ENCODE results near the gene GLMP. TPM values are rescaled to one million over a fixed set of nuclear protein-coding genes. Genes with fewer than 3 reads are reported as not detected.

Gene GLMP
- total and polyA plus RNA-seq, 2 donors (not counting 1 experiment from before 2014, with no cell fraction given): 10.2 to 21.2 TPM

DNA sequence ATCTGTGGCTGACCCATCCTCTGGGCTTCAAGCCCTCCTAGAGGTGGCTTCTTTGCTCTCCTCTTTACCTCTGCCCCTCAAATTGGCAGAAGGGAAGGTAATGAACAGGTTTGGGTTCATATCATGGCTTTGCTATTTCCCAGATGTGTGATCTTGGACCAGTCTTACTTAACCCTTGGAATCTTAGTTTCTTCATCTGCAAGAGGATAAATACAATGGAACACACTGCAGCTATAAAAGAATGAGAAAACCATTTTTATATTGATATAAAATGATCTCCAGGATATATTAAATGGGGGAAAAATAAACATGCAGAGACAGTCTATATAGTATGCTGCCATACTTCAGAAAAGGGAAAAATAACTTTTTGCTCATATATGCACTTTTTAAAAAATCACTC is 5.6 kb downstream of the GLMP start:
- H2AFZ ChIP-seq (ENCODE audit: insufficient read depth, low read depth, low read length, poor library complexity, severe bottlenecking): no peak overlapping the region
- Mint-ChIP-seq H3K4me1 (peaks cover 11% of the 10 kb centered on the region), H3K4me3 (no peak overlapping the region), H3K9me3 (ENCODE audit: insufficient read depth) (no peaks in the 10 kb centered on the region), H3K27me3 (no peaks in the 10 kb centered on the region), H3K27ac (no peak overlapping the region)
- H3K36me3 ChIP-seq (replicated peaks in 1 of 2; ENCODE audit: control extremely low read depth in 1 of 2, control insufficient read depth in 1 of 2, extremely low read depth in 1 of 2, insufficient read depth in 2 of 2, low read length in 1 of 2): peaks cover 0 to 10% of the 10 kb centered on the region in 2 experiments
- no peak overlapping the region for H3K27ac ChIP-seq (ENCODE audit: low read length in 2 of 2)
- peaks cover 3% of the 10 kb centered on the region for H3K79me2 ChIP-seq (ENCODE audit: control insufficient read depth, insufficient read depth, low read length)
- no peak overlapping the region for H3K4me3 ChIP-seq (ENCODE audit: control extremely low read depth in 1 of 5, extremely low read depth in 1 of 5, insufficient read depth in 1 of 5, low read depth in 2 of 5, low read length in 4 of 5)
- CTCF ChIA-PET: no interaction called here
- H4K20me1 ChIP-seq (ENCODE audit: control insufficient read depth, insufficient read depth, low read length, poor library complexity, severe bottlenecking): no peaks in the 10 kb centered on the region
- intact Hi-C loops (cut with micrococcal nuclease): loop anchor here (5.0 kb wide), 1 partner anchor 292 kb away; no protein-coding TSS in a partner anchor
- POLR2A ChIA-PET: no interaction called here
- ATAC-seq (ENCODE audit: low read depth): no peak
- no peaks in the 10 kb centered on the region for H3K27me3 ChIP-seq (replicated peaks in 1 of 4; ENCODE audit: control extremely low read depth in 1 of 4, control insufficient read depth in 3 of 4, insufficient read depth in 4 of 4, low read length in 3 of 4)
- H3K9ac ChIP-seq (ENCODE audit: low read length): no peak overlapping the region
- peaks cover 4 to 11% of the 10 kb centered on the region in 2 donors for H3K4me1 ChIP-seq (ENCODE audit: control insufficient read depth in 2 of 2, insufficient read depth in 2 of 2, low read length in 2 of 2)
- no peak for DNase-seq
- no peak overlapping the region for H3K4me2 ChIP-seq (replicated peaks; ENCODE audit: low read depth, low read length, poor library complexity, severe bottlenecking)
- H3K9me3 ChIP-seq (ENCODE audit: control extremely low read depth in 1 of 3, control insufficient read depth in 2 of 3, insufficient read depth in 1 of 3, low read length in 2 of 3): no peaks in the 10 kb centered on the region
- no peak for TF ChIP-seq EZH2 (IDR thresholded peaks at IDR 0.05; ENCODE audit: borderline replicate concordance, insufficient read depth, low read depth, low read length, poor library complexity, severe bottlenecking)
- TF ChIP-seq, protein P1, sequence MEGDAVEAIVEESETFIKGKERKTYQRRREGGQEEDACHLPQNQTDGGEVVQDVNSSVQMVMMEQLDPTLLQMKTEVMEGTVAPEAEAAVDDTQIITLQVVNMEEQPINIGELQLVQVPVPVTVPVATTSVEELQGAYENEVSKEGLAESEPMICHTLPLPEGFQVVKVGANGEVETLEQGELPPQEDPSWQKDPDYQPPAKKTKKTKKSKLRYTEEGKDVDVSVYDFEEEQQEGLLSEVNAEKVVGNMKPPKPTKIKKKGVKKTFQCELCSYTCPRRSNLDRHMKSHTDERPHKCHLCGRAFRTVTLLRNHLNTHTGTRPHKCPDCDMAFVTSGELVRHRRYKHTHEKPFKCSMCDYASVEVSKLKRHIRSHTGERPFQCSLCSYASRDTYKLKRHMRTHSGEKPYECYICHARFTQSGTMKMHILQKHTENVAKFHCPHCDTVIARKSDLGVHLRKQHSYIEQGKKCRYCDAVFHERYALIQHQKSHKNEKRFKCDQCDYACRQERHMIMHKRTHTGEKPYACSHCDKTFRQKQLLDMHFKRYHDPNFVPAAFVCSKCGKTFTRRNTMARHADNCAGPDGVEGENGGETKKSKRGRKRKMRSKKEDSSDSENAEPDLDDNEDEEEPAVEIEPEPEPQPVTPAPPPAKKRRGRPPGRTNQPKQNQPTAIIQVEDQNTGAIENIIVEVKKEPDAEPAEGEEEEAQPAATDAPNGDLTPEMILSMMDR (IDR thresholded peaks at IDR 0.05): no peak

DNA sequence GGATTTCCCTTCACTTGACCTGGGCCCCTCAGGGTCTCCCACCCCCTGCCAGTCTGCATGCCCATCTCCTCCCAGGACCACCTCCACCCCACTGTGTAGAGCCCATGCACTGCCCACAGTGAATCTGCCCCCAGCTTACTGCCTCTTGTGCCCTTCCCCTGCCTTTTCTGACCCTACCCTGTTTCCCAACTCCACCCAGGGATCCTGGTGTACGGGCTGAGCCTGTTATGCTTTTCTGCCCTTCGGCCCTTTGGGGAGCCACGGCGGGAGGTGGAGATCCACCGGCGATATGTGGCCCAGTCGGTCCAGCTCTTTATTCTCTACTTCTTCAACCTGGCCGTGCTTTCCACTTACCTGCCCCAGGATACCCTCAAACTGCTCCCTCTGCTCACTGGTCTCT is 9.4 kb downstream of the GLMP start:
- DNase-seq: no peak
- Histone ChIP-seq H3K27me3 (replicated peaks in 1 of 4; ENCODE audit: control extremely low read depth in 1 of 4, control insufficient read depth in 3 of 4, insufficient read depth in 4 of 4, low read length in 3 of 4) (no peaks in the 10 kb centered on the region), H3K36me3 (replicated peaks in 1 of 2; ENCODE audit: control extremely low read depth in 1 of 2, control insufficient read depth in 1 of 2, extremely low read depth in 1 of 2, insufficient read depth in 2 of 2, low read length in 1 of 2) (peaks cover 0 to 10% of the 10 kb centered on the region in 2 experiments), H3K9me3 (ENCODE audit: control extremely low read depth in 1 of 3, control insufficient read depth in 2 of 3, insufficient read depth in 1 of 3, low read length in 2 of 3) (no peaks in the 10 kb centered on the region), H4K20me1 (ENCODE audit: control insufficient read depth, insufficient read depth, low read length, poor library complexity, severe bottlenecking) (peaks cover 5% of the 10 kb centered on the region), H3K79me2 (ENCODE audit: control insufficient read depth, insufficient read depth, low read length) (peaks cover 34% of the 10 kb centered on the region), H3K4me1 (ENCODE audit: control insufficient read depth in 2 of 2, insufficient read depth in 2 of 2, low read length in 2 of 2) (peaks cover 19 to 27% of the 10 kb centered on the region in 2 donors), H3K9ac (ENCODE audit: low read length) (no peak overlapping the region), H3K27ac (ENCODE audit: low read length in 2 of 2) (no peak overlapping the region), H3K4me2 (replicated peaks; ENCODE audit: low read depth, low read length, poor library complexity, severe bottlenecking) (no peak overlapping the region), H2AFZ (ENCODE audit: insufficient read depth, low read depth, low read length, poor library complexity, severe bottlenecking) (no peak overlapping the region), H3K4me3 (ENCODE audit: control extremely low read depth in 1 of 5, extremely low read depth in 1 of 5, insufficient read depth in 1 of 5, low read depth in 2 of 5, low read length in 4 of 5) (no peak overlapping the region)
- H3K4me1 Mint-ChIP-seq: peaks cover 29% of the 10 kb centered on the region
- POLR2A ChIA-PET: interaction anchor here (0.5 kb wide), 1 partner anchor 1005 kb away, joined by 5 read pairs; no protein-coding TSS in a partner anchor
- no peak overlapping the region for H3K27ac Mint-ChIP-seq
- 100% methylated on average over 2 of the region's 8 CpGs for WGBS (ENCODE audit: insufficient coverage)
- CTCF ChIA-PET: interaction anchor here (0.6 kb wide), 1 partner anchor 694 kb away, joined by 3 read pairs; no protein-coding TSS in a partner anchor
- intact Hi-C loops (cut with micrococcal nuclease): no loop called here
- H3K9me3 Mint-ChIP-seq (ENCODE audit: insufficient read depth): no peaks in the 10 kb centered on the region
- no peak for TF ChIP-seq EZH2 (IDR thresholded peaks at IDR 0.05; ENCODE audit: borderline replicate concordance, insufficient read depth, low read depth, low read length, poor library complexity, severe bottlenecking)
- TF ChIP-seq, protein P1 (IDR thresholded peaks at IDR 0.05): no peak
- no peak overlapping the region for H3K4me3 Mint-ChIP-seq
- no peak for ATAC-seq (ENCODE audit: low read depth)
- H3K27me3 Mint-ChIP-seq: no peaks in the 10 kb centered on the region
